NT2/D1 (cell line): ENCODE data around the gene PCDHGA9.

Experiments used
- SUZ12 ChIP-seq: IDR thresholded peaks from 2 replicates; pipeline ENCODE4 v1.6.1; 2011; ENCODE audit not compliant: insufficient read length, insufficient read depth; ENCODE audit errors: extremely low read depth
- YY1 ChIP-seq: IDR thresholded peaks from 2 replicates; pipeline ENCODE4 v1.6.1; 2011; ENCODE audit not compliant: insufficient read length, insufficient read depth

- no peak for TF ChIP-seq YY1
- no peak for TF ChIP-seq SUZ12
Observed at GRCh38 chr5:141430332-141431113, 27.9 kb downstream of the PCDHGA9 start, which contains the start of gene PCDHGA12.
